Endothelial cell of umbilical vein (primary cell): ENCODE data around the gene TCTN2.

Experiments used
- CTCF ChIP-seq, 2 donors: IDR thresholded peaks; 1 replicate in 1 of 2; 2 replicates in 1 of 2; pipeline ENCODE4 v1.5.1; 2011; ENCODE audit warnings: low read length in 2 of 2, mild to moderate bottlenecking in 2 of 2, moderate library complexity in 2 of 2, control low read depth in 1 of 2, inconsistent platforms in 1 of 2, low read depth in 1 of 2; ENCODE audit not compliant: insufficient read depth in 1 of 2; ENCODE audit errors: extremely low read depth in 1 of 2
- EZH2 ChIP-seq: IDR thresholded peaks from 2 replicates; pipeline ENCODE4 v1.6.1; 2012; ENCODE audit warnings: borderline replicate concordance, low read depth, mild to moderate bottlenecking, moderate library complexity, low read length, inconsistent platforms; ENCODE audit not compliant: severe bottlenecking
- FOS ChIP-seq: IDR thresholded peaks from 2 replicates; pipeline ENCODE4 v1.6.1; 2011; ENCODE audit warnings: mild to moderate bottlenecking, low read length, moderate library complexity, borderline replicate concordance; ENCODE audit not compliant: insufficient read depth
- GATA2 ChIP-seq: IDR thresholded peaks from 2 replicates; pipeline ENCODE4 v1.7.0; 2011; ENCODE audit warnings: low read depth, mild to moderate bottlenecking, moderate library complexity, mixed read lengths, low read length; ENCODE audit not compliant: insufficient read length, insufficient read depth
- JUN ChIP-seq: IDR thresholded peaks from 2 replicates; pipeline ENCODE4 v1.6.1; 2011; ENCODE audit warnings: borderline replicate concordance, low read depth; ENCODE audit not compliant: insufficient read length, insufficient read depth
- MAX ChIP-seq: IDR thresholded peaks from 2 replicates; pipeline ENCODE4 v1.6.1; 2011; ENCODE audit not compliant: insufficient read depth, insufficient read length
- MYC ChIP-seq: IDR thresholded peaks from one replicate; pipeline ENCODE4 v1.6.1; 2011; ENCODE audit warnings: mild to moderate bottlenecking, low read depth, low read length
- POLR2A ChIP-seq: IDR thresholded peaks from 2 replicates; pipeline ENCODE4 v1.6.1; 2012; ENCODE audit warnings: low read depth, mild to moderate bottlenecking, control low read depth, low read length
- POLR2AphosphoS5 ChIP-seq: IDR thresholded peaks from 2 replicates; pipeline ENCODE4 v1.6.1; 2012; ENCODE audit warnings: low read depth, mild to moderate bottlenecking, control low read depth, low read length, moderate library complexity; ENCODE audit not compliant: insufficient read depth

GRCh38 chr12:123723765-123724164 lies 52.9 kb downstream of the TCTN2 start:
- TF ChIP-seq CTCF (IDR thresholded peaks at IDR 0.05; ENCODE audit: extremely low read depth in 1 of 2, insufficient read depth in 1 of 2, low read depth in 1 of 2, low read length in 2 of 2) (no peak), POLR2AphosphoS5 (no peak), POLR2A (no peak), EZH2 (no peak), JUN (no peak), MYC (no peak), FOS (no peak), MAX (no peak), GATA2 (no peak)
